GM12892 (cell line): Measurements from ENCODE around the gene DPYD.

ENCODE experiments used
- POLR2A ChIP-seq: IDR thresholded peaks from 2 replicates; pipeline ENCODE4 v1.6.1; 2011; ENCODE audit warnings: low read depth, low read length, control low read depth
- TAF1 ChIP-seq: IDR thresholded peaks from 2 replicates; pipeline ENCODE4 v1.6.1; 2011; ENCODE audit warnings: low read depth, mild to moderate bottlenecking, control low read depth, low read length, borderline replicate concordance

GRCh38 chr1:97820470-97821188 lies 100.2 kb downstream of the DPYD start:
- TF ChIP-seq POLR2A (no peak), TAF1 (no peak)
